ENCODE results near the gene PLET1. TPM values are rescaled to one million over a fixed set of nuclear protein-coding genes. Genes with fewer than 3 reads are reported as not detected.

Gene PLET1
- total and polyA plus RNA-seq, 2 donors (not counting 1 experiment from before 2014, with no cell fraction given), result not detected

DNA sequence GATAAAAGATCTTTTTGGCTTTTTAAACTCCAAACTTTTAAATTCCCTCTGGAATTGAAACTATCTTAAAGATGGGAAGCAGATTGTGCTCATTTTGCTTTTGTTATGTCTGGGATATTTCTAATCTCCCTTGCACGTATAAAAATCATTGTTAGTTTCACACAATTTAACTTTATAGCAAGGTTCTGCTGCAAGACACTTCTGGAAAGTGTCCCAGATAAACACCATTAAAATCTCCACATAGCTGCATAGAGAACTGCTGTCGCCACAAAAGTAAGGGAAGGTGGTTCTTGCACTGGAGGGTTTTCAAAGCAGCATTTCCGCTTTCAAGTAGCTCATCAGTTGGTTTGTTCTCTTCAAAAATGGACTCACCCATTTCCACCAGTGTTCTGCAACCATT, 22.6 kb downstream of the PLET1 start:
- no peak overlapping the region for H3K27ac ChIP-seq (ENCODE audit: insufficient read depth, low read length)
- no peaks in the 10 kb centered on the region for H3K79me2 ChIP-seq (ENCODE audit: control insufficient read depth, insufficient read depth, low read length)
- peaks cover 4% of the 10 kb centered on the region for H3K36me3 ChIP-seq (ENCODE audit: control insufficient read depth, insufficient read depth, low read length)
- H3K9me3 ChIP-seq (ENCODE audit: control insufficient read depth, insufficient read depth, low read depth, low read length), result no peaks in the 10 kb centered on the region
- no peak for TF ChIP-seq CTCF (conservative IDR thresholded peaks at IDR 0.05 in 1 of 2, IDR thresholded peaks at IDR 0.05 in 1 of 2; ENCODE audit: low read depth in 1 of 2, low read length in 2 of 2)
- no peaks in the 10 kb centered on the region for H4K20me1 ChIP-seq (ENCODE audit: control insufficient read depth, extremely low read depth, insufficient read depth, low read length)
- no peaks in the 10 kb centered on the region for H3K4me1 ChIP-seq (ENCODE audit: control insufficient read depth, extremely low read depth, insufficient read depth, low read length)
- H3K4me3 ChIP-seq (replicated peaks in 1 of 4; ENCODE audit: control extremely low read depth in 1 of 4, insufficient read depth in 1 of 4, low read depth in 3 of 4, low read length in 4 of 4), result no peak overlapping the region
- no peaks in the 10 kb centered on the region for H3K27me3 ChIP-seq (ENCODE audit: control insufficient read depth, insufficient read depth, low read length)
- H3K4me2 ChIP-seq (ENCODE audit: extremely low read depth, insufficient read depth, low read length), result no peak overlapping the region
- DNase-seq (ENCODE audit: low read depth in 2 of 2), result peak in 1 of 2 donors; percentile 53
- no peak overlapping the region for H3K9ac ChIP-seq (ENCODE audit: insufficient read depth, low read length)
- no peak overlapping the region for H2AFZ ChIP-seq (ENCODE audit: low read length)

DNA sequence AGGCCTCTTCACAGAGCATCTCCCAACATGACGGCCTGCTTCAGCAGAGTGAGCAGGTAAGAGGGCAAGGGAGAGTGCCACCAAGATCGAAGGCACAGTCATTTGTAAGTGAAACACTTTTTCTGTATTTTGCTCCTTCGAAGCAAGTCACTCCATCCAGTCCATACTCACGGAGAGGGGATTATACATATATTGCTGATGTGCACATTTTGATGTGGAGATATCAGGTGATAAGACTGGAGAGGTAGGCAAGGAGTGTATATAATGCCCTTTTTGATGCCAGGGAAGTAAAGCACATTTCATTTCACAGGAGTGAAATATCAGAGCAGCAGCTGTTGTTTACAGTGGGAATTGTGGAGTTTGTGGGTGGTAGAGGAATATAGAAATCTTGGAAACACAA, 23.2 kb downstream of the PLET1 start:
- TF ChIP-seq EZH2 (IDR thresholded peaks at IDR 0.05; ENCODE audit: low read length, missing control alignments), result no peak
- DNase-seq (ENCODE audit: low read depth in 2 of 2), result no peak
- Histone ChIP-seq H4K20me1 (ENCODE audit: control insufficient read depth, extremely low read depth, insufficient read depth, low read length) (no peaks in the 10 kb centered on the region), H3K4me1 (ENCODE audit: control insufficient read depth, extremely low read depth, insufficient read depth, low read length) (no peaks in the 10 kb centered on the region), H3K79me2 (ENCODE audit: control insufficient read depth, insufficient read depth, low read length) (no peaks in the 10 kb centered on the region), H2AFZ (ENCODE audit: low read length) (no peak overlapping the region), H3K36me3 (ENCODE audit: control insufficient read depth, insufficient read depth, low read length) (peaks cover 4% of the 10 kb centered on the region), H3K27me3 (ENCODE audit: control insufficient read depth, insufficient read depth, low read length) (no peaks in the 10 kb centered on the region), H3K4me2 (ENCODE audit: extremely low read depth, insufficient read depth, low read length) (no peak overlapping the region), H3K27ac (ENCODE audit: insufficient read depth, low read length) (no peak overlapping the region), H3K9ac (ENCODE audit: insufficient read depth, low read length) (no peak overlapping the region), H3K4me3 (replicated peaks in 1 of 4; ENCODE audit: control extremely low read depth in 1 of 4, insufficient read depth in 1 of 4, low read depth in 3 of 4, low read length in 4 of 4) (no peak overlapping the region), H3K9me3 (ENCODE audit: control insufficient read depth, insufficient read depth, low read depth, low read length) (no peaks in the 10 kb centered on the region)

DNA sequence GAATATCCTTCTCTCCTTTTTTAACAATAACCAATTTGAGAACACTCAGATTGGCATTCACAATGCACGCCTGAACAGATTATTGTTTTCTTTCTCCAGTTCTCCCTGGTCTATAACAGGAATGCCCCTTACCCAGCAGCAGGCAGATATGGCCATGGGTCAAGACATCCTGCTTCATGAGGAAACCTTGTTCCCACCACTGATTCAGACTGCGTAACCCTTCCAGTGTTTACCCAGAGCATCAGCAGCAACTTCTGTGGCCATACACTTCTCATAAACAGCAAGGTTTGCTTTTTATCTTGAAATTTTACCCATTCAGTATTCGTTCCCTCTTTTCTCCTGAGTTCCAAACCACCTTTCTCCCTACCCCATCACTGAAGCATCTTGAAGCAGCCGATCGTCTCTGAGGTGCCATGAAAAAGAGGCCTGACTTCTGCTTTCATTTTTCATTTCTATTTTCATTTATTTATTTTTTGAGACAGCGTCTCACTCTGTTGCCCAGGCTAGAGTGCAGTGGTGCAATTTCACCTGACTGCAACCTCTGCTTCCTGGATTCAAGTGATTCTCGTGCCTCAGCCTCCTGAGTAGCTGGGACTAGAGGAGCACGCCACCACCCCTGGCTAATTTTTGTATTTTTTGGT, 24.8 kb downstream of the PLET1 start:
- DNase-seq (ENCODE audit: low read depth in 2 of 2), result no peak
- Histone ChIP-seq H3K4me3 (replicated peaks in 1 of 4; ENCODE audit: control extremely low read depth in 1 of 4, insufficient read depth in 1 of 4, low read depth in 3 of 4, low read length in 4 of 4) (no peak overlapping the region), H3K27ac (ENCODE audit: insufficient read depth, low read length) (no peak overlapping the region), H3K4me2 (ENCODE audit: extremely low read depth, insufficient read depth, low read length) (no peak overlapping the region), H2AFZ (ENCODE audit: low read length) (no peak overlapping the region), H4K20me1 (ENCODE audit: control insufficient read depth, extremely low read depth, insufficient read depth, low read length) (no peaks in the 10 kb centered on the region), H3K9ac (ENCODE audit: insufficient read depth, low read length) (no peak overlapping the region), H3K27me3 (ENCODE audit: control insufficient read depth, insufficient read depth, low read length) (no peaks in the 10 kb centered on the region), H3K79me2 (ENCODE audit: control insufficient read depth, insufficient read depth, low read length) (no peaks in the 10 kb centered on the region), H3K9me3 (ENCODE audit: control insufficient read depth, insufficient read depth, low read depth, low read length) (no peaks in the 10 kb centered on the region), H3K4me1 (ENCODE audit: control insufficient read depth, extremely low read depth, insufficient read depth, low read length) (no peaks in the 10 kb centered on the region), H3K36me3 (ENCODE audit: control insufficient read depth, insufficient read depth, low read length) (peaks cover 6% of the 10 kb centered on the region)
- TF ChIP-seq EZH2 (IDR thresholded peaks at IDR 0.05; ENCODE audit: low read length, missing control alignments), result no peak
- no peak for TF ChIP-seq CTCF (conservative IDR thresholded peaks at IDR 0.05 in 1 of 2, IDR thresholded peaks at IDR 0.05 in 1 of 2; ENCODE audit: low read depth in 1 of 2, low read length in 2 of 2)

Measured in fibroblast of lung (primary cell).